ENCODE measurements around the gene KCTD4.

DNA sequence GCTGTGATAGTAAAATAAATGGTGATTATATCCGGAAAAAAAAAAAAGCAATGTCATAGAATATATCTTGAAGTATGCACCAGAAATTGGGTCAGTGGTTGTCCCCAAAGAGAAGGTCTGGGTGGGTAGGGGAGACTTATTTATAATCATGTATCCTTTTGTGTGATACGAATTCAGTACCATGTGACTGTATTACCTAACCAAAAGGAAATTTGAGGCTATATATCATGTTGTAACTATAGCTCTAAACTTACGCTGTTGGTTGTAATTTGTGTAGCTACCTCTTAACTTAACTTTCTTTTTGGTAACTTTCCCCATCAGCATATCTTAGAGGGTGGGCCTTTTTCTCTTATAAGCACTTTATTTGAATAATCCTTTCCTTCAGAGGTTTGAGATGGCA, 25.2 kb upstream of the KCTD4 start:
- TF ChIP-seq, protein P1, sequence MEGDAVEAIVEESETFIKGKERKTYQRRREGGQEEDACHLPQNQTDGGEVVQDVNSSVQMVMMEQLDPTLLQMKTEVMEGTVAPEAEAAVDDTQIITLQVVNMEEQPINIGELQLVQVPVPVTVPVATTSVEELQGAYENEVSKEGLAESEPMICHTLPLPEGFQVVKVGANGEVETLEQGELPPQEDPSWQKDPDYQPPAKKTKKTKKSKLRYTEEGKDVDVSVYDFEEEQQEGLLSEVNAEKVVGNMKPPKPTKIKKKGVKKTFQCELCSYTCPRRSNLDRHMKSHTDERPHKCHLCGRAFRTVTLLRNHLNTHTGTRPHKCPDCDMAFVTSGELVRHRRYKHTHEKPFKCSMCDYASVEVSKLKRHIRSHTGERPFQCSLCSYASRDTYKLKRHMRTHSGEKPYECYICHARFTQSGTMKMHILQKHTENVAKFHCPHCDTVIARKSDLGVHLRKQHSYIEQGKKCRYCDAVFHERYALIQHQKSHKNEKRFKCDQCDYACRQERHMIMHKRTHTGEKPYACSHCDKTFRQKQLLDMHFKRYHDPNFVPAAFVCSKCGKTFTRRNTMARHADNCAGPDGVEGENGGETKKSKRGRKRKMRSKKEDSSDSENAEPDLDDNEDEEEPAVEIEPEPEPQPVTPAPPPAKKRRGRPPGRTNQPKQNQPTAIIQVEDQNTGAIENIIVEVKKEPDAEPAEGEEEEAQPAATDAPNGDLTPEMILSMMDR (IDR thresholded peaks at IDR 0.05 in 4 of 5, conservative IDR thresholded peaks at IDR 0.05 in 1 of 5) = no peak
- no peak for TF ChIP-seq POLR2A (IDR thresholded peaks at IDR 0.05)

Measured in gastrocnemius medialis (tissue), 4 donors.